Transverse colon (tissue), 4 donors: Measurements from ENCODE around the gene GBX1. TPM values are rescaled to one million over a fixed set of nuclear protein-coding genes. Genes with fewer than 3 reads are reported as not detected.

Experiments used
- DNase-seq: peaks from one replicate; pipeline ENCODE4 v3.0.0-alpha.2; 2019
- H3K27ac ChIP-seq, 4 donors: fragments of 200-600 bp; sonication (generic); 2 replicates each; pipeline ENCODE4 v1.5.1; 2016 to 2018; ENCODE audit warnings: inconsistent platforms in 4 of 4
- H3K27me3 ChIP-seq: fragments of 200-600 bp; sonication (generic); 2 replicates; pipeline ENCODE4 v1.5.1; 2017; ENCODE audit warnings: inconsistent platforms
- H3K36me3 ChIP-seq, 4 donors: fragments of 200-600 bp; sonication (generic); 2 replicates each; pipeline ENCODE4 v1.5.1; 2017 to 2019; ENCODE audit warnings: inconsistent platforms in 4 of 4
- H3K4me1 ChIP-seq, 4 donors: fragments of 200-600 bp; sonication (generic); 2 replicates each; pipeline ENCODE4 v1.5.1; 2017 to 2020; ENCODE audit warnings: inconsistent platforms in 4 of 4
- H3K4me3 ChIP-seq, 4 donors: fragments of 200-600 bp; sonication (generic); 1 replicate in 1 of 4; 2 replicates in 3 of 4; pipeline versions ENCODE4 v1.5.1 to v1.6.1; 2017 to 2019; ENCODE audit warnings: inconsistent platforms in 4 of 4
- H3K9me3 ChIP-seq, 2 donors: fragments of 200-600 bp; sonication (generic); 2 replicates each; pipeline ENCODE4 v1.5.1; 2017 to 2019; ENCODE audit warnings: inconsistent platforms in 2 of 2
- CTCF ChIP-seq, 5 experiments: fragments of 200-600 bp in 3 of 5; fragments of 450-650 bp in 2 of 5; sonication (generic) in 3 of 5; IDR thresholded peaks; 1 replicate in 2 of 5; 2 replicates in 3 of 5; pipeline ENCODE4 v1.5.1; 2016 to 2017; ENCODE audit warnings: antibody characterized with exemption in 5 of 5, inconsistent platforms in 3 of 5, mild to moderate bottlenecking in 2 of 5, moderate library complexity in 1 of 5
- EP300 ChIP-seq: sonication (generic); formaldehyde crosslinking; IDR thresholded peaks from one replicate; pipeline ENCODE4 v1.6.1; 2017; ENCODE audit warnings: antibody characterized with exemption, low read depth
- POLR2A ChIP-seq: fragments of 450-650 bp; IDR thresholded peaks from one replicate; pipeline ENCODE4 v1.6.1; 2016; ENCODE audit warnings: antibody characterized with exemption, mild to moderate bottlenecking, moderate library complexity
- POLR2AphosphoS5 ChIP-seq, 3 donors: sonication (generic); formaldehyde crosslinking; IDR thresholded peaks; one replicate each; pipeline ENCODE4 v1.6.1; 2016; ENCODE audit warnings: antibody characterized with exemption in 3 of 3
- WGBS, 2 donors: methylation state at CpG; one replicate each; pipeline ENCODE4 v1.1.5; 2018; ENCODE audit warnings: low coverage in 1 of 2; 5-methylcytosine and 5-hydroxymethylcytosine counted together
- in situ Hi-C, 4 donors: fragments of 200-750 bp; cut with MboI; loops; one replicate each; pipeline versions ENCODE4 v1.15.0 to v1.15.1; 2017; ENCODE audit warnings: low sequenced_read_pairs in 3 of 4, low pct_ligation_motif_present in 1 of 4, low pct_unique_long_range_greater_than_20kb in 1 of 4
- intact Hi-C: fragments of 100-400 bp; cut with DNase I; formaldehyde crosslinking; loops from one replicate; pipeline ENCODE4 v1.15.1; 2023; ENCODE audit warnings: low total_unique reads
- total RNA-seq, 4 donors: library from RNA; depleted of rRNA; stranded (reverse); fragments of >200 nt; gene quantifications; one replicate each; pipeline ENCODE4 v1.1.0, GENCODE V29; 2016

The GBX1 gene
- total RNA-seq, 4 donors from 2014 or later = not detected

- TF ChIP-seq POLR2A (no peak), EP300 (no peak), CTCF (IDR thresholded peaks at IDR 0.05) (no peak), POLR2AphosphoS5 (IDR thresholded peaks at IDR 0.05) (no peak)
- in situ Hi-C loops = no loop called here
- no peak for DNase-seq
Measured at GRCh38 chr7:151198945-151199848, 31.7 kb upstream of the GBX1 start.

GRCh38 chr7:151197932-151198331 lies 30.4 kb upstream of the GBX1 start:
- intact Hi-C loops = no loop called here
- no peaks in the 10 kb centered on the region for H3K36me3 ChIP-seq
- no peak for TF ChIP-seq POLR2A
- no peak for TF ChIP-seq POLR2AphosphoS5 (IDR thresholded peaks at IDR 0.05)
- TF ChIP-seq CTCF (IDR thresholded peaks at IDR 0.05) = no peak
- TF ChIP-seq EP300 = no peak
- H3K9me3 ChIP-seq = no peaks in the 10 kb centered on the region
- DNase-seq = no peak
- in situ Hi-C loops = no loop called here
- no peak overlapping the region for H3K4me3 ChIP-seq
- H3K27ac ChIP-seq = no peak overlapping the region
- peaks cover 0 to 4% (median 0%) of the 10 kb centered on the region in 4 donors for H3K4me1 ChIP-seq
- peaks cover 4% of the 10 kb centered on the region for H3K27me3 ChIP-seq

More at GRCh38 chr7:151198945-151199848, 31.7 kb upstream of the GBX1 start:
- intact Hi-C loops = no loop called here
- peaks cover 13% of the 10 kb centered on the region for H3K27me3 ChIP-seq
- H3K27ac ChIP-seq = no peak overlapping the region
- H3K9me3 ChIP-seq = no peaks in the 10 kb centered on the region
- peaks cover 0 to 4% (median 0%) of the 10 kb centered on the region in 4 donors for H3K4me1 ChIP-seq
- no peak overlapping the region for H3K4me3 ChIP-seq
- WGBS, 2 donors = 40 to 68% methylated on average over 3 to 30 of the region's 30 CpGs
- no peaks in the 10 kb centered on the region for H3K36me3 ChIP-seq

- in situ Hi-C loops (no loop called here), intact Hi-C loops (no loop called here)
- Histone ChIP-seq H3K36me3 (no peaks in the 10 kb centered on the region), H3K27me3 (peaks cover 4% of the 10 kb centered on the region), H3K9me3 (no peaks in the 10 kb centered on the region), H3K4me1 (peaks cover 0 to 4% (median 0%) of the 10 kb centered on the region in 4 donors), H3K4me3 (no peak overlapping the region), H3K27ac (no peak overlapping the region)
- no peak for DNase-seq
- TF ChIP-seq CTCF (IDR thresholded peaks at IDR 0.05) (no peak), POLR2AphosphoS5 (IDR thresholded peaks at IDR 0.05) (no peak), POLR2A (no peak), EP300 (no peak)
- 41 to 54% methylated on average over 8 to 19 of the region's 19 CpGs for WGBS, 2 donors
Measured at GRCh38 chr7:151195616-151196450, 28.3 kb upstream of the GBX1 start.

- Histone ChIP-seq H3K4me3 (no peak overlapping the region), H3K36me3 (no peaks in the 10 kb centered on the region), H3K9me3 (no peaks in the 10 kb centered on the region), H3K27me3 (peaks cover 4% of the 10 kb centered on the region), H3K27ac (no peak overlapping the region), H3K4me1 (no peaks in the 10 kb centered on the region)
- in situ Hi-C loops = no loop called here
- WGBS, 2 donors = 74 to 80% methylated on average over 1 to 7 of the region's 7 CpGs
- TF ChIP-seq EP300 (no peak), CTCF (IDR thresholded peaks at IDR 0.05) (no peak), POLR2A (no peak), POLR2AphosphoS5 (IDR thresholded peaks at IDR 0.05) (no peak)
- intact Hi-C loops = no loop called here
- DNase-seq = no peak
Measured at GRCh38 chr7:151194188-151194587, 26.7 kb upstream of the GBX1 start.
